Keratinocyte (primary cell): ENCODE data around the gene CFAP157.

Experiments
- CTCF ChIP-seq, 3 experiments: IDR thresholded peaks in 1 of 3; conservative IDR thresholded peaks in 1 of 3; optimal IDR thresholded peaks in 1 of 3; 2 replicates in 2 of 3; 3 replicates in 1 of 3; pipeline versions ENCODE3 to v1.5.1; 2011; ENCODE audit warnings: low read length in 3 of 3, mild to moderate bottlenecking in 3 of 3, moderate library complexity in 2 of 3, control low read depth in 1 of 3, inconsistent platforms in 1 of 3; ENCODE audit not compliant: insufficient read depth in 2 of 3; ENCODE audit errors: extremely low read depth in 1 of 3
- EZH2 ChIP-seq: IDR thresholded peaks from one replicate; pipeline ENCODE4 v1.6.1; 2012; ENCODE audit warnings: inconsistent platforms, mild to moderate bottlenecking, low read length, moderate library complexity

GRCh38 chr9:127744398-127745110, 37.8 kb downstream of the CFAP157 start:
- TF ChIP-seq CTCF (optimal IDR thresholded peaks at IDR 0.05 in 1 of 3, IDR thresholded peaks at IDR 0.05 in 1 of 3, conservative IDR thresholded peaks at IDR 0.05 in 1 of 3; ENCODE audit: extremely low read depth in 1 of 3, insufficient read depth in 2 of 3, low read length in 3 of 3) = no peak
- no peak for TF ChIP-seq EZH2
